Aorta (tissue), 5 donors: ENCODE data around the gene IL31RA. TPM values are rescaled to one million over a fixed set of nuclear protein-coding genes. Genes with fewer than 3 reads are reported as not detected.
"Not testable (repeated sequence)": the region's sequence is repeated elsewhere in the genome, so short reads cannot be mapped to it uniquely, and the experiment has no call there.

Experiments used
- ATAC-seq: fragments of 200-7000 bp; cut with Tn5 transposase; one replicate; pipeline ENCODE4 v1.9.1; 2022; ENCODE audit warnings: moderate library complexity; ENCODE audit not compliant: low FRiP score
- DNase-seq, 2 donors: peaks; one replicate each; pipeline ENCODE4 v3.0.0-alpha.2; 2020
- H3K27ac ChIP-seq, 2 donors: one replicate each; pipeline ENCODE4 v1.5.1; 2013; ENCODE audit warnings: low read length in 2 of 2, mild to moderate bottlenecking in 2 of 2, moderate library complexity in 2 of 2, control low read depth in 1 of 2, inconsistent platforms in 1 of 2, low read depth in 1 of 2
- H3K27me3 ChIP-seq, 2 donors: one replicate each; pipeline ENCODE4 v1.6.1; 2013; ENCODE audit warnings: control low read depth in 1 of 2, low read length in 1 of 2, mild to moderate bottlenecking in 1 of 2, moderate library complexity in 1 of 2; ENCODE audit not compliant: insufficient read depth in 2 of 2, control insufficient read depth in 1 of 2
- H3K36me3 ChIP-seq, 2 donors: one replicate each; pipeline ENCODE4 v1.6.1; 2013; ENCODE audit warnings: control low read depth in 1 of 2, low read length in 1 of 2, mild to moderate bottlenecking in 1 of 2; ENCODE audit not compliant: insufficient read depth in 2 of 2, control insufficient read depth in 1 of 2
- H3K4me1 ChIP-seq, 2 donors: one replicate each; pipeline ENCODE4 v1.6.1; 2013; ENCODE audit warnings: low read length in 2 of 2, control low read depth in 1 of 2, mild to moderate bottlenecking in 1 of 2, moderate library complexity in 1 of 2; ENCODE audit not compliant: insufficient read depth in 2 of 2, control insufficient read depth in 1 of 2
- H3K4me3 ChIP-seq, 2 donors: one replicate each; pipeline ENCODE4 v1.5.1; 2013; ENCODE audit warnings: low read length in 2 of 2, control low read depth in 1 of 2, mild to moderate bottlenecking in 1 of 2
- H3K9me3 ChIP-seq: one replicate; pipeline ENCODE4 v1.6.1; 2013; ENCODE audit warnings: mild to moderate bottlenecking, low read length; ENCODE audit not compliant: control insufficient read depth
- WGBS, 2 donors: extraction: QIAGEN DNeasy Blood & Tissue Kit; methylation state at CpG; one replicate each; pipeline ENCODE4 v1.1.7; 2013; 5-methylcytosine and 5-hydroxymethylcytosine counted together
- intact Hi-C, 2 donors: fragments of 100-400 bp; cut with DNase I; formaldehyde crosslinking; loops; one replicate each; pipeline versions ENCODE4 v1.14.2 to v1.15.0; 2022
- long read RNA-seq, 2 donors: library from polyadenylated mRNA; unstranded; transcript quantifications; one replicate each; pipeline ENCODE4 v2.0.0, GENCODE V29; 2020 to 2021
- polyA plus RNA-seq, 2 donors: library from polyadenylated mRNA; stranded (reverse); fragments of 200-250 nt; gene quantifications; one replicate each; pipeline ENCODE4 v1.2.3, GENCODE V29; 2013
- total RNA-seq, 2 donors: library from RNA; stranded (reverse); fragmentation: NEBNext Ultra II Directional; extraction: Animal tissue kit (Norgen Biotek cat#: 25700); gene quantifications; one replicate each; pipeline ENCODE4 v1.2.1, GENCODE V29; 2021
- donor health status: healthy with polysubstance abuse.
- donor health status: Bipolar disorder and iron deficiency.
- donor health status: DM: no; HTN: no; CAD: no.
- donor health status: DM: no; HTN: no; CAD: no.
- donor health status: DM: yes; HTN: yes; CAD: no.

IL31RA gene
- 1 to 10 TPM; 2.3 to 3.7 TPM for total RNA-seq
- 1 to 10 TPM in 1 of 2 donors, under 1 TPM in 1; 0.36 to 1.3 TPM for polyA plus RNA-seq
- long read RNA-seq, donor 1, partial matches to known transcripts: 0 of 1 reads
- long read RNA-seq, donor 1, other reads (novel, unspliced or antisense): 1 of 1 reads
- long read RNA-seq, donor 2: 0 reads

- intact Hi-C loops: no loop called here
- ATAC-seq (peak; percentile 60), DNase-seq (no peak)
- WGBS, 2 donors: 70 to 73% methylated on average over 10 of the region's 10 CpGs
- no peaks in the 10 kb centered on the region for H3K27me3 ChIP-seq
- no peaks in the 10 kb centered on the region for H3K9me3 ChIP-seq
- peak within 1 kb of the TSS; percentile 21 to 65 for H3K4me3 ChIP-seq
- no peak within 1 kb of the TSS for H3K27ac ChIP-seq
- no peaks in the 10 kb centered on the region for H3K36me3 ChIP-seq
- no peaks in the 10 kb centered on the region for H3K4me1 ChIP-seq
Observed at GRCh38 chr5:55850839-55851674, at the start of gene IL31RA. IL31RA (plus strand) TSS chr5:55851357; CDS start chr5:55851571, 214 bp downstream.

DNA sequence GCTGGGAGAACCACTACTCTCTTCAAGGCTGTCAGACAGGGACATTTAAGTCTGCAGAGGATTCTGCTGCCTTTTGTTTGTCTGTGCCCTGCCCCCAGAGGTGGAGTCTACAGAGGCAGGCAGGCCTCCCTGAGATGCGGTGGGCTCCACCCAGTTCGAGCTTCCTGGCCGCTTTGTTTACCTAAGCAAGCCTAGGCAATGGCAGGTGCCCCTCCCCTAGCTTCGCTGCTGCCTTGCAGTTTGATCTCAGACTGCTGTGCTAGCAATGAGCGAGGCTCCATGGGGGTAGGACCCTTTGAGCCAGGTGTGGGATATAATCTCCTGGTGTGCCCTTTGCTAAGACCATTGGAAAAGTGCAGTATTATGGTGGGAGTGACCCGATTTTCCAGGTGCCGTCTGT is 42.3 kb upstream of the IL31RA start:
- H3K36me3 ChIP-seq, DNase-seq, H3K27me3 ChIP-seq, H3K4me1 ChIP-seq, ATAC-seq, H3K4me3 ChIP-seq, H3K9me3 ChIP-seq, intact Hi-C loops, H3K27ac ChIP-seq: not testable (repeated sequence)
- WGBS, 2 donors: 90 to 91% methylated on average over 7 of the region's 7 CpGs

- H3K36me3 ChIP-seq, H3K27me3 ChIP-seq, ATAC-seq, DNase-seq, H3K9me3 ChIP-seq, H3K4me1 ChIP-seq, H3K27ac ChIP-seq, intact Hi-C loops, H3K4me3 ChIP-seq: not testable (repeated sequence)
- 82 to 90% methylated on average over 4 of the region's 4 CpGs for WGBS, 2 donors
Observed at GRCh38 chr5:55815939-55816338, 35.2 kb upstream of the IL31RA start.

DNA sequence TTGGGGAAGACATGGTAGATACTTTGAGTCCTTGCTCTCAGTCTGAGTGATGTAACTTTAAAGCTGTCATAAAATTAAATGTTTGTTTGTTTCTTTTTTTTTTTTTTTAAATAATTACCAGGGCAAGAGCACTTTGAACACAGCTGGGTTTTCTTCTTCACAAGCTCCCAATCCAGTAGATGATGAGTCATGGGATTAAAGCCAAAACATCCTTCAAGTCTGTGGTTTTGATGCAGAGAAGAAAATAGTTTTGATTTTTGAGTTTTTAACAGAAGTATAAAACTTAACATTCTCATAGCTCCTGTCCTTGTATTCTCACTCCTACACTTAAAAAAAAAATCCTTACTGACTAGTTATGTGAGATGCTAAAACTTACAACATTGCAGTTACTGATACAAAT is 34.8 kb upstream of the IL31RA start:
- H3K27ac ChIP-seq: no peak overlapping the region
- peaks cover 0 to 1% of the 10 kb centered on the region in 2 donors for H3K27me3 ChIP-seq
- no peaks in the 10 kb centered on the region for H3K4me1 ChIP-seq
- no peaks in the 10 kb centered on the region for H3K9me3 ChIP-seq
- ATAC-seq (no peak), DNase-seq (no peak)
- intact Hi-C loops: no loop called here
- H3K4me3 ChIP-seq: no peak overlapping the region
- H3K36me3 ChIP-seq: no peaks in the 10 kb centered on the region

DNA sequence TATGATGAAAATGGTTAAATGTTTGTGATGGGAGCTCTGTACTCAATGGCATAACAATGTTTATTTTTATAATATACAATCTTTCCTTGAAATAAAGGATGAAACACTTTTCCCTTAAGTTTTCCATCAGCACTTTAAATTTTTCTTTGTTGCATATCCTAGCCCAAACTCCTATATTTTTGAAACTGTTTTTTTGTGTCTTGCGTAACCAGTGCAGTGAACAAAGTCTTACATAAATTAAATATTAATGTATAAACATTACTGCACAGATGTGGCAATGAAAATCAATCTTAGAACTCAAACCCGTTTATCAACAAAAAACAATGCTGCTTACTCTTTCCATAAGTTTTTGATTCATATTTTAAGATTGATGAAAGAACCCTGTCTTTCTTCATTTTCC is 34.1 kb upstream of the IL31RA start:
- no peaks in the 10 kb centered on the region for H3K9me3 ChIP-seq
- H3K36me3 ChIP-seq: no peaks in the 10 kb centered on the region
- H3K27me3 ChIP-seq: peaks cover 0 to 1% of the 10 kb centered on the region in 2 donors
- no peak overlapping the region for H3K27ac ChIP-seq
- no peak for DNase-seq
- ATAC-seq: no peak
- H3K4me3 ChIP-seq: no peak overlapping the region
- WGBS, 2 donors: 77 to 83% methylated on average over 2 of the region's 2 CpGs
- intact Hi-C loops: no loop called here
- no peaks in the 10 kb centered on the region for H3K4me1 ChIP-seq

DNA sequence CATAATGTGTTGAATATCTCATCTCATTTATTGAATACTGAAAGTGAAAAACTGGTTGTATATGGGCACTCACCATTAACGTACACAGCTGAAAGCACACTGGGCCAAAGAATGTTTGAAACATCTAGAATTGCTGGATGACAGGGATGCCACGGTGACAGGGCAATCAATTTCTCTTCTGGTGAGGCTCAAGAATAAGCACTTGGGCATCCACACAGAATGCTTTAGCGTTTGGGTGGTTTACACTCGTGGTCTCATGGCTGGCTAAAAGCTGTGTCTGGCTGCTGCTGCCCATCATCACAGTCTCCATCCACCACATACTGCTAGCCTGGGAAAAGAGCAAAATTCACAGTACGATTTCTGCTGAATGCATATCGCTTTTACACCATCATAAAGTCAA is 30.7 kb upstream of the IL31RA start:
- no peaks in the 10 kb centered on the region for H3K9me3 ChIP-seq
- H3K27ac ChIP-seq: no peak overlapping the region
- no peak overlapping the region for H3K4me3 ChIP-seq
- H3K27me3 ChIP-seq: peaks cover 0 to 1% of the 10 kb centered on the region in 2 donors
- intact Hi-C loops: no loop called here
- WGBS, 2 donors: 72% methylated on average over 6 of the region's 6 CpGs
- DNase-seq (no peak), ATAC-seq (no peak)
- H3K4me1 ChIP-seq: no peaks in the 10 kb centered on the region
- H3K36me3 ChIP-seq: no peaks in the 10 kb centered on the region

DNA sequence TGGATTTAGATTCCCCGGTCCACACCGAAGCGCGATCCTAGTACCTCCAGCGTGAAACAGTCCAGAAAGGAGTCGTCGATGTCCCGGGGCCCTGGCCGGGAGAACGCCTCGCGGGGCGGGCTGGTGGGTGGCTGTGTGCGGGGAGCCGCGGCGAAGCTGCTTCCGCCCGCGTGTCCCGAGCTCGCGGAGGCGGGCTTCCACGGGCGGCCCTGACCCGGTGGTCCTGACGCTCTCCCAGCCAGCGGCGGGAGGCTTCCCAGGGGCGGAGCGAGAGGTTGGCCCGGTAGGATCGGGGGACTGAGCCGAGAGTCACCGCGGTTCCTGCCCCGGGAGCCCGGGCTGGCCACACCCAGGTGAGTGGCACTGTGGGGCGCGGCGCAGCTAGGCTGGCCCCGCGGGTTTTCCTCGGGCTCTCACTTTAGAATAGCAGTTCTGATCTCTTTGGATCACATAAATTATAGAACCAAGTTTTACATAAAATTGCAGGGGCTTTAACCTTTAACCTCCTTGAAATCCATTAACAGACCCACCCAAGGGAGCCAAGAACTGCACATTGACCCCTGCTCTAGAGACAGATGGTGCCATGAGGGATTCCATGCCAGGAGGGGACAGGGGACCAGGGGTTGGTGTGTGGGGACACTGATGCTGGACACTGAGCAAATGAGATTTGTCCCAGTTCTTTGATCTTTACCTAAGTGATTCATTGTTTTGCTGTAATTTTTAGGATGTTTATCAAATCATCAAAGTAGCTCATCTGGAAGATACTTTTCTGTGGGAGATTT is 29.2 kb upstream of the IL31RA start:
- intact Hi-C loops: no loop called here
- H3K27me3 ChIP-seq: peaks cover 0 to 1% of the 10 kb centered on the region in 2 donors
- ATAC-seq (peak; percentile 38), DNase-seq (peak; percentile 50 to 78)
- H3K4me3 ChIP-seq: peak overlapping the region; percentile 10 to 43
- H3K9me3 ChIP-seq: no peaks in the 10 kb centered on the region
- H3K27ac ChIP-seq: no peak overlapping the region
- no peaks in the 10 kb centered on the region for H3K4me1 ChIP-seq
- WGBS, 2 donors: 6% methylated on average over 45 of the region's 45 CpGs
- no peaks in the 10 kb centered on the region for H3K36me3 ChIP-seq

GRCh38 chr5:55823151-55823796 is 27.9 kb upstream of the IL31RA start:
- no peaks in the 10 kb centered on the region for H3K9me3 ChIP-seq
- no peak for ATAC-seq
- H3K4me1 ChIP-seq: no peaks in the 10 kb centered on the region
- 66 to 77% methylated on average over 1 of the region's 1 CpG for WGBS, 2 donors
- intact Hi-C loops: no loop called here
- peaks cover 0 to 1% of the 10 kb centered on the region in 2 donors for H3K27me3 ChIP-seq
- H3K27ac ChIP-seq: no peak overlapping the region
- H3K4me3 ChIP-seq: no peak overlapping the region
- no peak for DNase-seq
- no peaks in the 10 kb centered on the region for H3K36me3 ChIP-seq
